ENCODE results near the gene SMYD2. TPM values are rescaled to one million over a fixed set of nuclear protein-coding genes. Genes with fewer than 3 reads are reported as not detected.

The SMYD2 gene
- total RNA-seq, 1 experiment from 2014 or later, result 47.5 TPM

DNA sequence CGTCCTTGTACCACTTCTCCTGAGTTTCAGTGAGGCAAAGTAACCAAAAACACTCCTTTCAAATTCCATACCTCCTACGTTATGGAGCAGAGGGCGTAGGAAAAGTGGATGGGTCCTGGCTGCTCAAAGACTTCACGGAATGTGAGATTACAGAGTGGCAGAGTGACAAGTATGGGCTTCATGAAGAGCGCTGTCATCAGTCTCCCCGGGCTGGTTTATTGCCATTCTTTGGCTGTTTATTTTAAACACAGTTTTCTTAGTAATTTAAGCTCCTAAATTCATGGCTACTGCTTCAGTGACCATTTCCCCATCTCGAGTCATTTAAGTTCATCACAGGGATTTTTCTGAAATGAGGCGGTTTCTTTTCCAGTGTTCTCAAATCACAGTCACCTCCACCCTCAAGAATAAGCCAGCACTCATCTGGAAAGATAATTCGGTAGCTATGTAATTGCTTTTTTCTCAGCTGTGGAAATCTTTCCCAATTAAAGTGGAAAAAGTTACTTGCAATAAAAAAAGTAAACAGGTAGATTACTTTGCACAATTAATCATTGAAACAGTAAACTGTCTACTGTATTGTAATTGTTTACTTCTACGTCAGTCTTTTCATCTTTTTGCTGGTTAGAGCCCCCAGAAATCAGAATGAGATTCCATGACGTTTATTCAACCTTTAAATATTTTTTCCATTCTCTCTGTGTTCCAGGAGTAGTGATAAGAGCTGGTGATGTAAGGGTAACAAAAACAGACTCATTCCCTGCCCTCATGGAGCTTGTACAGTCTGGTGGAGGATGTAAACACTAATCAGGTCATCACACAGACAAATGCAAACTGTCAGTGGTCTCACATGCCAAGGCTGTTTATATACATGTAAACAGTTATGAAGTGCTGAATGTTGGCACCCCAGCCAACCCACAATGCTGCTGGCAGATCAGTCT is 3.0 kb upstream of the SMYD2 start:
- DNase-seq, result no peak
- no peak overlapping the region for H3K27ac Mint-ChIP-seq (ENCODE audit: unreplicated experiment)
- H3K27me3 Mint-ChIP-seq (ENCODE audit: unreplicated experiment), result no peaks in the 10 kb centered on the region
- CTCF ChIA-PET, result interaction anchor here (0.8 kb wide), 1 partner anchor 826 kb away, joined by 3 read pairs; no protein-coding TSS in a partner anchor
- TF ChIP-seq, protein P1, sequence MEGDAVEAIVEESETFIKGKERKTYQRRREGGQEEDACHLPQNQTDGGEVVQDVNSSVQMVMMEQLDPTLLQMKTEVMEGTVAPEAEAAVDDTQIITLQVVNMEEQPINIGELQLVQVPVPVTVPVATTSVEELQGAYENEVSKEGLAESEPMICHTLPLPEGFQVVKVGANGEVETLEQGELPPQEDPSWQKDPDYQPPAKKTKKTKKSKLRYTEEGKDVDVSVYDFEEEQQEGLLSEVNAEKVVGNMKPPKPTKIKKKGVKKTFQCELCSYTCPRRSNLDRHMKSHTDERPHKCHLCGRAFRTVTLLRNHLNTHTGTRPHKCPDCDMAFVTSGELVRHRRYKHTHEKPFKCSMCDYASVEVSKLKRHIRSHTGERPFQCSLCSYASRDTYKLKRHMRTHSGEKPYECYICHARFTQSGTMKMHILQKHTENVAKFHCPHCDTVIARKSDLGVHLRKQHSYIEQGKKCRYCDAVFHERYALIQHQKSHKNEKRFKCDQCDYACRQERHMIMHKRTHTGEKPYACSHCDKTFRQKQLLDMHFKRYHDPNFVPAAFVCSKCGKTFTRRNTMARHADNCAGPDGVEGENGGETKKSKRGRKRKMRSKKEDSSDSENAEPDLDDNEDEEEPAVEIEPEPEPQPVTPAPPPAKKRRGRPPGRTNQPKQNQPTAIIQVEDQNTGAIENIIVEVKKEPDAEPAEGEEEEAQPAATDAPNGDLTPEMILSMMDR (IDR thresholded peaks at IDR 0.05; ENCODE audit: unreplicated experiment), result no peak
- H3K4me1 Mint-ChIP-seq (ENCODE audit: low read depth, unreplicated experiment), result peaks cover 20% of the 10 kb centered on the region
- peaks cover 24% of the 10 kb centered on the region for H3K36me3 Mint-ChIP-seq (ENCODE audit: insufficient read depth, unreplicated experiment)
- H3K4me3 Mint-ChIP-seq (ENCODE audit: low read depth, unreplicated experiment), result no peak overlapping the region
- no peaks in the 10 kb centered on the region for H3K9me3 Mint-ChIP-seq (ENCODE audit: low read depth, unreplicated experiment)
- intact Hi-C loops (cut with micrococcal nuclease; ENCODE audit: unreplicated experiment), result no loop called here
- BruUV-seq (replicated peaks), result no TSS peak

DNA sequence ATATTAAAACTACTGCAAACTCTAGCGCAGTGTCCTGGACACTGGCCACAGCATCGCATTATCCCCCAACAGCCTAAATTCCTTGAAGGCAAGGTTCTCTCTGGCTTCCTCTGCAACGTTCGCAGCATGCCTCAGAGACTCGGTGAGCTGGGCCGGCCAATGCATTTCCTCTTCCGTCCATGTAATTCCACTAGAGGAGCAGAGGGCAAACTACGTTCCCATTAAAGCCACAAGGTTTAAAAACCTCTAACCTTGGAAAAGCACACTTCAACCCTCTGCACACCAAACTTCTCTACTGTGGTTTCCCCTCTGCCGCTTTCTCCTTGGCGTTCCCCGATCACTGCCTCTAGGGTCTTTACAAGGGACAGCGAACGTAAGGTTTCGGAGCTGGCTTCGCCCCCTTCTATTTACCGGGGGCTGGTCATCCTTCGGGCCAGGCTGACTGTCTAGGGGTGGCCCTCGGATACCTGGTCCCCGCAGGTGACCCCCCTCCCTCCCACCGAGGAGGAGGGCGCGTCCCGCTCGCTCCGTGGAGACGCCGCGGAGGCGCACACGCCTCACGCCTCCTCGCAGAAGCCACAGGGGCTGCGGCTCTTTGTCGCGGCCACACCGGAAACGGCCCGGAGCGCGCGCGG is 456 bp upstream of the SMYD2 start:
- H3K4me1 Mint-ChIP-seq (ENCODE audit: low read depth, unreplicated experiment), result peaks cover 33% of the 10 kb centered on the region
- CTCF ChIA-PET, result interaction anchor here (1.0 kb wide), 1 partner anchor 51 kb away, joined by 6 read pairs; no protein-coding TSS in a partner anchor
- intact Hi-C loops (cut with micrococcal nuclease; ENCODE audit: unreplicated experiment), result loop anchor here (5.0 kb wide), 1 partner anchor 47 kb away; no protein-coding TSS in a partner anchor

DNA sequence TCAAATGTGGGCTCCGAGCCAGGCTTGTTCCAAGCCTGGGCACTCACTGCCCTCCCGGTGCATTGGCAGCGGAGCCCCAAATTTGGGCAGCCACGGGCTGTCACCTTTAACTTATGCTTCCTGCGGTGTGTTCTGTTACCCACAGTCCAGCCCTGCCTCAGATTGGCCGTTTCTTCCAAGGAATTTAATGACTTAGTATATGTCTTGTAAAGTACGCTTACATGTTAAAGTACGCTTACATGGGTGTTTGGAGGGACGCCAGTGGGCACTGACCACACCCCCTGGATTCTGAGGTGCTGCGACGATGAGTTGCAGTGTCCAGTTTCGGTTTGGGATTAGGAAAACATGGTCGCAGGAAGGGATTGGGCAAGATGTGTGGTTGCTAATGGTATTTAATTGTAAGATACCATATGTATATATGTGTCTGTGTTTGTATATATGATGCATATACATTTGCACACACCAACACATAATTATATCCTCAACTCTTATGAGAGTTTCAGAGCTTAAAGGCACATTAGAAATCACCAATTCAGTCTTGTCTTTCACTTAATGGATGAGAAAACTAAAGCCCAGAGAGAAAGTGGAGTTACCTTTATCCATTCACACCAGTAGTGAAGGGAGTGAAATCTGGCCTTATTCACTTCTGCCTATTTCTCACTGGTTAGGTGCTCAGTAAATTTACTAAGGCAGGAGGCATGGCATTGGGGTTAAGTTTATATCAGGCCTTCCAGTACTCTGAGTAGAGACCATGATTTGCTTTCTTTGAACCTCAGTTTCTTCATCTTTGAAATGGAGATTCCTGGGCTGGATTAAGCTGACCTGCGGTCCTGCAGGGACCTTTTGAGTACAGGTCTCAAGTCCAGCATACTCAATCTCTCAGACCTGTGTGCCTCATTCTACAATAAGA is 1.0 kb downstream of the SMYD2 start:
- TSS peak; percentile 41 for BruUV-seq (replicated peaks)
- Mint-ChIP-seq H3K36me3 (ENCODE audit: insufficient read depth, unreplicated experiment) (peaks cover 24% of the 10 kb centered on the region), H3K4me1 (ENCODE audit: low read depth, unreplicated experiment) (peaks cover 33% of the 10 kb centered on the region), H3K27me3 (ENCODE audit: unreplicated experiment) (no peaks in the 10 kb centered on the region), H3K9me3 (ENCODE audit: low read depth, unreplicated experiment) (no peaks in the 10 kb centered on the region), H3K4me3 (ENCODE audit: low read depth, unreplicated experiment) (peak overlapping the region; percentile 80), H3K27ac (ENCODE audit: unreplicated experiment) (peak overlapping the region; percentile 18)
- CTCF ChIA-PET, result no interaction called here
- intact Hi-C loops (cut with micrococcal nuclease; ENCODE audit: unreplicated experiment), result loop anchor here (5.0 kb wide), 1 partner anchor 45 kb away; no protein-coding TSS in a partner anchor
- TF ChIP-seq, protein P1 (IDR thresholded peaks at IDR 0.05; ENCODE audit: unreplicated experiment), result no peak
- peak; percentile 46 for DNase-seq

More for the DNA sequence above, 456 bp upstream of the SMYD2 start:
- TF ChIP-seq, protein P1 (IDR thresholded peaks at IDR 0.05; ENCODE audit: unreplicated experiment), result no peak
- Mint-ChIP-seq H3K27me3 (ENCODE audit: unreplicated experiment) (no peaks in the 10 kb centered on the region), H3K4me3 (ENCODE audit: low read depth, unreplicated experiment) (peak overlapping the region; percentile 80), H3K36me3 (ENCODE audit: insufficient read depth, unreplicated experiment) (peaks cover 24% of the 10 kb centered on the region), H3K9me3 (ENCODE audit: low read depth, unreplicated experiment) (no peaks in the 10 kb centered on the region), H3K27ac (ENCODE audit: unreplicated experiment) (peak overlapping the region; percentile 78)
- DNase-seq, result peak; percentile 44
- BruUV-seq (replicated peaks), result no TSS peak
